IMR-90 (cell line): ENCODE measurements around the gene PIK3R3. TPM values are rescaled to one million over a fixed set of nuclear protein-coding genes. Genes with fewer than 3 reads are reported as not detected.

Source experiments
- ATAC-seq: fragments of 200-7000 bp; cut with Tn5 transposase; 2 replicates; pipeline ENCODE4 v1.9.1; 2020; ENCODE audit warnings: low read depth, mild to moderate bottlenecking, moderate library complexity
- BruUV-seq: library from RNA; stranded (reverse); fragments of 400-500 nt; replicated peaks from 2 replicates; lab custom pipeline; 2021; lab: Mats Ljungman, UMichigan
- CTCF ChIA-PET: fragments of 300-600 bp; formaldehyde crosslinking; extraction: SDS; loops from one replicate; lab custom pipeline; 2021; ENCODE audit warnings: antibody characterized with exemption; lab: Yijun Ruan, JAX
- POLR2A ChIA-PET: fragments of 300-600 bp; sonication (Branson Sonifier 250); formaldehyde crosslinking; loops from one replicate; lab custom pipeline; 2022; ENCODE audit warnings: antibody characterized with exemption; ENCODE audit not compliant: unreplicated experiment; lab: Charles Lee
- DNase-seq: peaks from one replicate; pipeline ENCODE4 v3.0.0; 2013
- H2AFZ ChIP-seq: replicated peaks from 2 replicates; pipeline ENCODE3; 2013; ENCODE audit warnings: low read length, mild to moderate bottlenecking; ENCODE audit not compliant: poor library complexity
- H2AK5ac ChIP-seq: 2 replicates; pipeline ENCODE4 v1.6.1; 2013; ENCODE audit warnings: low read depth, low read length, inconsistent platforms
- H2AK9ac ChIP-seq: replicated peaks from 2 replicates; pipeline ENCODE3; 2013; ENCODE audit warnings: mild to moderate bottlenecking, low read depth, low read length, moderate library complexity; ENCODE audit not compliant: poor library complexity
- H2BK120ac ChIP-seq: 2 replicates; pipeline ENCODE4 v1.6.1; 2013; ENCODE audit warnings: low read depth, low read length, inconsistent platforms
- H2BK15ac ChIP-seq: 3 replicates; pipeline ENCODE4 v1.6.1; 2013; ENCODE audit warnings: low read depth, low read length, inconsistent platforms
- H2BK20ac ChIP-seq: 2 replicates; pipeline ENCODE4 v1.6.1; 2013; ENCODE audit warnings: low read depth, mild to moderate bottlenecking, inconsistent platforms, low read length, moderate library complexity
- H2BK5ac ChIP-seq: 2 replicates; pipeline ENCODE4 v1.6.1; 2013; ENCODE audit warnings: mild to moderate bottlenecking, low read depth, low read length, inconsistent platforms; ENCODE audit not compliant: poor library complexity, severe bottlenecking
- H3K14ac ChIP-seq: replicated peaks from 2 replicates; pipeline ENCODE4 v1.6.1; 2013; ENCODE audit warnings: low read depth, low read length, inconsistent platforms
- H3K18ac ChIP-seq: 2 replicates; pipeline ENCODE4 v1.6.1; 2013; ENCODE audit warnings: low read depth, low read length, control low read depth
- H3K23ac ChIP-seq: 2 replicates; pipeline ENCODE4 v1.6.1; 2013; ENCODE audit warnings: low read depth, low read length, inconsistent platforms
- H3K27ac ChIP-seq: 2 replicates; pipeline ENCODE4 v1.5.1; 2013; ENCODE audit warnings: mild to moderate bottlenecking, control low read depth, low read length; ENCODE audit not compliant: insufficient read depth
- H3K27me3 ChIP-seq: 2 replicates; pipeline ENCODE4 v1.6.1; 2013; ENCODE audit warnings: low read length; ENCODE audit not compliant: control insufficient read depth, insufficient read depth
- H3K36me3 ChIP-seq: 2 replicates; pipeline ENCODE4 v1.6.1; 2013; ENCODE audit warnings: low read length, mixed read lengths; ENCODE audit not compliant: control insufficient read depth, insufficient read depth
- H3K4ac ChIP-seq: 2 replicates; pipeline ENCODE4 v1.6.1; 2013; ENCODE audit warnings: low read depth, low read length, inconsistent platforms
- H3K4me1 ChIP-seq: 2 replicates; pipeline ENCODE4 v1.6.1; 2013; ENCODE audit warnings: low read length, mixed read lengths; ENCODE audit not compliant: control insufficient read depth, insufficient read depth
- H3K4me2 ChIP-seq: 2 replicates; pipeline ENCODE4 v1.6.1; 2013; ENCODE audit warnings: low read depth, mild to moderate bottlenecking, control low read depth, low read length, moderate library complexity
- H3K4me3 ChIP-seq: 2 replicates; pipeline ENCODE4 v1.5.1; 2013; ENCODE audit warnings: low read depth, mild to moderate bottlenecking, control low read depth, low read length, moderate library complexity; ENCODE audit not compliant: insufficient read depth
- H3K56ac ChIP-seq: 2 replicates; pipeline ENCODE4 v1.6.1; 2013; ENCODE audit warnings: low read length, inconsistent platforms; ENCODE audit not compliant: insufficient read depth; ENCODE audit errors: extremely low read depth
- H3K79me1 ChIP-seq, 2 experiments: 2 replicates each; pipeline ENCODE4 v1.6.1; 2013; ENCODE audit warnings: low read length in 2 of 2, inconsistent platforms in 1 of 2, low read depth in 1 of 2
- H3K9ac ChIP-seq: 2 replicates; pipeline ENCODE4 v1.6.1; 2013; ENCODE audit warnings: low read depth, low read length, control low read depth
- H3K9me1 ChIP-seq: 2 replicates; pipeline ENCODE4 v1.6.1; 2013; ENCODE audit warnings: low read length, inconsistent platforms; ENCODE audit not compliant: insufficient read depth
- H3K9me3 ChIP-seq: 2 replicates; pipeline ENCODE4 v1.6.1; 2013; ENCODE audit warnings: low read length; ENCODE audit not compliant: control insufficient read depth, insufficient read depth
- H4K20me1 ChIP-seq: 2 replicates; pipeline ENCODE4 v1.6.1; 2013; ENCODE audit warnings: low read length, inconsistent platforms; ENCODE audit not compliant: insufficient read depth
- H4K5ac ChIP-seq: 2 replicates; pipeline ENCODE4 v1.6.1; 2013; ENCODE audit warnings: mild to moderate bottlenecking, low read depth, low read length, control low read depth
- H4K8ac ChIP-seq, 2 experiments: 2 replicates each; pipeline ENCODE4 v1.6.1; 2013; ENCODE audit warnings: low read depth in 2 of 2, low read length in 2 of 2, control low read depth in 1 of 2, inconsistent platforms in 1 of 2
- H4K91ac ChIP-seq: 2 replicates; pipeline ENCODE4 v1.6.1; 2013; ENCODE audit warnings: low read depth, low read length, inconsistent platforms; ENCODE audit not compliant: insufficient read depth
- BHLHE40 ChIP-seq: fragments of 150-350 bp; IDR thresholded peaks from 2 replicates; pipeline ENCODE4 v1.6.1; 2016; ENCODE audit warnings: mild to moderate bottlenecking, low read depth, low read length
- CEBPB ChIP-seq: IDR thresholded peaks from 2 replicates; pipeline ENCODE4 v1.6.1; 2012; ENCODE audit warnings: low read depth, low read length, improper control_type of control experiment
- CHD1 ChIP-seq: IDR thresholded peaks from 2 replicates; pipeline ENCODE4 v1.6.1; 2012; ENCODE audit warnings: low read depth, low read length, improper control_type of control experiment
- FOS ChIP-seq: fragments of 150-350 bp; IDR thresholded peaks from 2 replicates; pipeline ENCODE4 v1.6.1; 2016; ENCODE audit warnings: low read depth, low read length
- MAFK ChIP-seq: IDR thresholded peaks from 2 replicates; pipeline ENCODE4 v1.6.1; 2012; ENCODE audit warnings: low read depth, low read length, improper control_type of control experiment
- MAZ ChIP-seq: IDR thresholded peaks from 2 replicates; pipeline ENCODE4 v1.6.1; 2012; ENCODE audit warnings: low read depth, mild to moderate bottlenecking, low read length, improper control_type of control experiment, moderate library complexity, borderline replicate concordance
- MXI1 ChIP-seq: IDR thresholded peaks from 2 replicates; pipeline ENCODE4 v1.6.1; 2012; ENCODE audit warnings: low read depth, mild to moderate bottlenecking, low read length, moderate library complexity, borderline replicate concordance
- NFE2L2 ChIP-seq: fragments of 150-350 bp; IDR thresholded peaks from 2 replicates; pipeline ENCODE4 v1.6.1; 2016; ENCODE audit warnings: low read depth, mild to moderate bottlenecking, low read length
- POLR2A ChIP-seq: IDR thresholded peaks from 2 replicates; pipeline ENCODE4 v1.6.1; 2012; ENCODE audit warnings: mild to moderate bottlenecking, low read depth, low read length
- RAD21 ChIP-seq: IDR thresholded peaks from 2 replicates; pipeline ENCODE4 v1.6.1; 2012; ENCODE audit warnings: low read length, improper control_type of control experiment
- RCOR1 ChIP-seq: IDR thresholded peaks from 2 replicates; pipeline ENCODE4 v1.6.1; 2012; ENCODE audit warnings: mild to moderate bottlenecking, low read length, improper control_type of control experiment; ENCODE audit not compliant: insufficient replicate concordance
- RFX5 ChIP-seq: IDR thresholded peaks from 2 replicates; pipeline ENCODE4 v1.8.0; 2012; ENCODE audit warnings: low read depth, mild to moderate bottlenecking, low read length, moderate library complexity
- SMC3 ChIP-seq: fragments of 150-350 bp; IDR thresholded peaks from 2 replicates; pipeline ENCODE4 v1.6.1; 2016; ENCODE audit warnings: low read depth, mild to moderate bottlenecking, antibody characterized with exemption, low read length, moderate library complexity
- WGBS, 2 experiments: methylation state at CpG; one replicate each; pipeline versions ENCODE4 v1.1.5 to v1.1.7; 2013; ENCODE audit warnings: missing lambda C conversion rate in 2 of 2; ENCODE audit not compliant: insufficient read length in 1 of 2; ENCODE audit errors: extremely low coverage in 2 of 2; 5-methylcytosine and 5-hydroxymethylcytosine counted together
- dilution Hi-C: fragments of 300-500 bp; cut with HindIII; formaldehyde crosslinking; loops from one replicate; pipeline ENCODE4 v1.14.3; 2018; ENCODE audit warnings: low sequenced_read_pairs; ENCODE audit not compliant: unreplicated experiment
- in situ Hi-C: fragments of 300-500 bp; cut with MboI; formaldehyde crosslinking; loops from 3 replicates; pipeline ENCODE4 v1.14.3; 2019; ENCODE audit warnings: low sequenced_read_pairs, inconsistent platforms, mixed read lengths
- intact Hi-C: fragments of 100-400 bp; cut with micrococcal nuclease; formaldehyde crosslinking; loops from 2 replicates; pipeline ENCODE4 v1.10.0; 2022
- polyA plus RNA-seq, 3 experiments: library from polyadenylated mRNA; depleted of rRNA; stranded (reverse); fragments of >200 nt; gene quantifications; 2 replicates each; pipeline ENCODE4 v1.2.3, GENCODE V29; 2012; ENCODE audit warnings: low replicate concordance in 1 of 3
- total RNA-seq: library from RNA; depleted of rRNA; stranded (reverse); fragments of >200 nt; gene quantifications from 2 replicates; pipeline ENCODE4 v1.2.3, GENCODE V29; 2012
- TF ChIP-seq, protein P1 (sequence below): conservative IDR thresholded peaks from 2 replicates; pipeline ENCODE4 v1.5.1; 2012; ENCODE audit warnings: mild to moderate bottlenecking, low read depth, low read length, improper control_type of control experiment
- TF ChIP-seq, protein P2 (sequence below): fragments of 150-350 bp; IDR thresholded peaks from 2 replicates; pipeline ENCODE4 v1.6.1; 2017; ENCODE audit warnings: mild to moderate bottlenecking, antibody characterized with exemption, low read length, low read depth
- TF ChIP-seq, protein P3 (sequence below): fragments of 150-350 bp; IDR thresholded peaks from 2 replicates; pipeline ENCODE4 v1.6.1; 2016; ENCODE audit warnings: low read depth, mild to moderate bottlenecking, low read length, moderate library complexity, borderline replicate concordance

PIK3R3 gene
- total and polyA plus RNA-seq, 2 of the 4 experiments (the other 2 are of a cell fraction): 5.3 to 9.9 TPM

DNA sequence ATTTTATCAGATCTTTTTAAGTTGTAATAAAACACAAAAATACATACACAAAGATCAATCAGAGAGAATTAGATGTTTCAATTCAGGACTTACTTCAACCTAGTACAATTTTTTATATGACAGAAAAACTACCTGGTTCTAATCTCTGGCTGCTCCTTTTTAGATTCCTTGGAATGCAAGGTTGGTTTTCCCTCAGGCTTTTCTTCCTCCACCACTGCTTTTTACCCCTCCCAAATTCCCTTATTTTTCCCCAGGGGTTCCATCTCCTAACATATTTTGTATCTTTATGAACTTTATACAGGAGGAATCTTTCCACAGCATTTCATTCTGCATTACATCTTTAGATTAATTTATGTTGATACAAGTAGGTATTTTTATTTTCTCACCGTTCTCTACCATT is 33.2 kb downstream of the PIK3R3 start:
- Histone ChIP-seq H2BK5ac (no peak overlapping the region), H4K5ac (no peak overlapping the region), H3K9me1 (no peaks in the 10 kb centered on the region), H2BK20ac (no peak overlapping the region), H3K56ac (no peak overlapping the region), H2AFZ (no peak overlapping the region), H2AK5ac (no peak overlapping the region), H3K14ac (no peak overlapping the region), H3K23ac (no peak overlapping the region), H2BK15ac (no peak overlapping the region), H4K91ac (no peak overlapping the region), H3K27ac (no peak overlapping the region), H3K36me3 (no peaks in the 10 kb centered on the region), H3K27me3 (no peaks in the 10 kb centered on the region), H2AK9ac (no peak overlapping the region), H3K4me2 (no peak overlapping the region), H3K4ac (no peak overlapping the region), H4K8ac (no peak overlapping the region), H3K4me1 (no peaks in the 10 kb centered on the region), H3K4me3 (no peak overlapping the region), H4K20me1 (no peaks in the 10 kb centered on the region), H3K9ac (no peak overlapping the region), H3K18ac (no peak overlapping the region), H3K9me3 (0 out of 2 replicates have a peak, but pooled peaks cover 1% of the 10 kb centered on the region), H2BK120ac (no peak overlapping the region), H3K79me1 (peaks cover 0 to 10% of the 10 kb centered on the region in 2 experiments; a peak in 2 of 4 replicates)
- TF ChIP-seq MAFK (no peak), POLR2A (no peak), RFX5 (no peak), RAD21 (no peak), RCOR1 (no peak), CHD1 (no peak), NFE2L2 (no peak), CEBPB (no peak), MAZ (no peak), BHLHE40 (no peak), SMC3 (no peak), MXI1 (no peak), FOS (no peak)
- TF ChIP-seq, protein P1, sequence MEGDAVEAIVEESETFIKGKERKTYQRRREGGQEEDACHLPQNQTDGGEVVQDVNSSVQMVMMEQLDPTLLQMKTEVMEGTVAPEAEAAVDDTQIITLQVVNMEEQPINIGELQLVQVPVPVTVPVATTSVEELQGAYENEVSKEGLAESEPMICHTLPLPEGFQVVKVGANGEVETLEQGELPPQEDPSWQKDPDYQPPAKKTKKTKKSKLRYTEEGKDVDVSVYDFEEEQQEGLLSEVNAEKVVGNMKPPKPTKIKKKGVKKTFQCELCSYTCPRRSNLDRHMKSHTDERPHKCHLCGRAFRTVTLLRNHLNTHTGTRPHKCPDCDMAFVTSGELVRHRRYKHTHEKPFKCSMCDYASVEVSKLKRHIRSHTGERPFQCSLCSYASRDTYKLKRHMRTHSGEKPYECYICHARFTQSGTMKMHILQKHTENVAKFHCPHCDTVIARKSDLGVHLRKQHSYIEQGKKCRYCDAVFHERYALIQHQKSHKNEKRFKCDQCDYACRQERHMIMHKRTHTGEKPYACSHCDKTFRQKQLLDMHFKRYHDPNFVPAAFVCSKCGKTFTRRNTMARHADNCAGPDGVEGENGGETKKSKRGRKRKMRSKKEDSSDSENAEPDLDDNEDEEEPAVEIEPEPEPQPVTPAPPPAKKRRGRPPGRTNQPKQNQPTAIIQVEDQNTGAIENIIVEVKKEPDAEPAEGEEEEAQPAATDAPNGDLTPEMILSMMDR: no peak
- TF ChIP-seq, protein P2, sequence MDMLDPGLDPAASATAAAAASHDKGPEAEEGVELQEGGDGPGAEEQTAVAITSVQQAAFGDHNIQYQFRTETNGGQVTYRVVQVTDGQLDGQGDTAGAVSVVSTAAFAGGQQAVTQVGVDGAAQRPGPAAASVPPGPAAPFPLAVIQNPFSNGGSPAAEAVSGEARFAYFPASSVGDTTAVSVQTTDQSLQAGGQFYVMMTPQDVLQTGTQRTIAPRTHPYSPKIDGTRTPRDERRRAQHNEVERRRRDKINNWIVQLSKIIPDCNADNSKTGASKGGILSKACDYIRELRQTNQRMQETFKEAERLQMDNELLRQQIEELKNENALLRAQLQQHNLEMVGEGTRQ: no peak
- TF ChIP-seq, protein P3, sequence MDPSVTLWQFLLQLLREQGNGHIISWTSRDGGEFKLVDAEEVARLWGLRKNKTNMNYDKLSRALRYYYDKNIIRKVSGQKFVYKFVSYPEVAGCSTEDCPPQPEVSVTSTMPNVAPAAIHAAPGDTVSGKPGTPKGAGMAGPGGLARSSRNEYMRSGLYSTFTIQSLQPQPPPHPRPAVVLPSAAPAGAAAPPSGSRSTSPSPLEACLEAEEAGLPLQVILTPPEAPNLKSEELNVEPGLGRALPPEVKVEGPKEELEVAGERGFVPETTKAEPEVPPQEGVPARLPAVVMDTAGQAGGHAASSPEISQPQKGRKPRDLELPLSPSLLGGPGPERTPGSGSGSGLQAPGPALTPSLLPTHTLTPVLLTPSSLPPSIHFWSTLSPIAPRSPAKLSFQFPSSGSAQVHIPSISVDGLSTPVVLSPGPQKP: no peak
- dilution Hi-C loops (no loop called here), intact Hi-C loops (loop anchor here (10.0 kb wide), 1 partner anchor 54 kb away; no protein-coding TSS in a partner anchor), in situ Hi-C loops (no loop called here)
- ChIA-PET CTCF (no interaction called here), POLR2A (no interaction called here)
- no CpG with 5 or more reads among the region's 1 CpG for WGBS, 2 experiments
- BruUV-seq: no TSS peak
- no peak for ATAC-seq
- DNase-seq: no peak
